Pulmonary artery endothelial cell (primary cell): Measurements from ENCODE around the gene NUP210. TPM values are rescaled to one million over a fixed set of nuclear protein-coding genes. Genes with fewer than 3 reads are reported as not detected.
"Not testable (repeated sequence)": the region's sequence is repeated elsewhere in the genome, so short reads cannot be mapped to it uniquely, and the experiment has no call there.

Source experiments
- DNase-seq: peaks from one replicate; pipeline ENCODE4 v3.0.0-alpha.2; 2011; ENCODE audit warnings: low read depth, low spot score
- total RNA-seq: library from RNA; depleted of rRNA; stranded (reverse); fragments of >200 nt; gene quantifications from 2 replicates; pipeline ENCODE4 v1.2.3, GENCODE V29; 2014

NUP210 gene
- 0.11 and 1.1 TPM in 2 replicates for total RNA-seq

DNA sequence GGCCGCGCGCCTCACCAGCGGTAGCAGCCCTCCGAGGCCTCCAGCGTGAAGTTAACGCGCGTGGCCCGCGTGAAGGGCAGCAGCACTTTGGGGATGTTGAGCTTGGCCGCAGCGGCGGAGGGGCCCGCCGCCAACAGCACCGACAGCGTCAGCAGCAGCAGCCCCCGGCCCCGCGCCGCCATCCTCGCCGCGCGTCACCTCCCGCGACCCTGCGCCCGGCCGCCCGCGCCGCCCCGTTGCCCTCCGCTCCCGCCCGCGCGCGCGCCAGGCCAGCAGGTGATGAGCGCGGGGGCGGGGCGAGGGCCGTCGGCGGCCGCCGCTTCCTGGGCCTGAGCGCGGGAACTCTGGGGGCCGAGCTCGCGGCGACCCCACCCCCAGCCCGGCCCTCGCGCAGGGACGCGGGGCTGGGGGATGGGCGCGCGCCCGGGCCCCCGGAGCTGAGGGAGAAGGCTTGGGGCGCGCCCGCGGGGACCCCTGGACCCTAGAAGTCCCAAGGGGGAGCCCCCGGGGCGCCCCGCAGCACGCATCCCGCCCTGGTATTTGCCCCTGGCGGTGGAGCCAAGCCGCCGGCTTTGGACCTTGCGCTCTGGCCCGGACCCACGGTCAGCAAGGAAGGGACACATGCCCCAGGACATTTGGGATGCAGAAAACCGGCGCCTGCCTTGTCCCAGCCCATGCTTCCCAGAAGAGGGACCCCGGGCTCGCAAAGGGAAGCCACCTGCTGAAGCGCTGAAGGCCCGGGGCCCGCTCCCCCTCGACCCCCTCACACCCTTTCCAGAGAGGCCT lies at the start of gene NUP210:
TSS of gene NUP210 (minus strand) at position 278 of the 786 bp plus-strand sequence. CDS start at position 182, 96 bp downstream.
- no peak for DNase-seq

DNA sequence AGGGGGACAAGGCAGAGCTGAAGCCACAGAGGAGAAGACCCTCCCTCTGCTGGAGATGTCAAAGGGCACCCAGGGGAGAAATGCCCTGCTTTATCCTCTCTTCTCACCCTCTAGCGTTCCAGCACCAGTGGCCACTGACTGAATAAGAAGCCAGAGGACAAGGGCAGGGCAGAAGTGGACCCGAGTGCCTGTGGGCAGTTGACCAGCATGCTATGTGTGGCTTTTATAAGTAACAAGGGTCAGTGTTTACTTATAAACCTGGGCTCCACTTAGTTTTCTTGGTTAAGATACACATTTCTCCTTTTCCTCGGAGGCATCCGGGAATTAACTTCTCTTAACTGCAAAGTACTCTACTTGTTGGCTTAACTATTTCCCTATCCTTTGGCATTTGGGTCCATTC lies 46.7 kb upstream of the NUP210 start:
- no peak for DNase-seq

DNA sequence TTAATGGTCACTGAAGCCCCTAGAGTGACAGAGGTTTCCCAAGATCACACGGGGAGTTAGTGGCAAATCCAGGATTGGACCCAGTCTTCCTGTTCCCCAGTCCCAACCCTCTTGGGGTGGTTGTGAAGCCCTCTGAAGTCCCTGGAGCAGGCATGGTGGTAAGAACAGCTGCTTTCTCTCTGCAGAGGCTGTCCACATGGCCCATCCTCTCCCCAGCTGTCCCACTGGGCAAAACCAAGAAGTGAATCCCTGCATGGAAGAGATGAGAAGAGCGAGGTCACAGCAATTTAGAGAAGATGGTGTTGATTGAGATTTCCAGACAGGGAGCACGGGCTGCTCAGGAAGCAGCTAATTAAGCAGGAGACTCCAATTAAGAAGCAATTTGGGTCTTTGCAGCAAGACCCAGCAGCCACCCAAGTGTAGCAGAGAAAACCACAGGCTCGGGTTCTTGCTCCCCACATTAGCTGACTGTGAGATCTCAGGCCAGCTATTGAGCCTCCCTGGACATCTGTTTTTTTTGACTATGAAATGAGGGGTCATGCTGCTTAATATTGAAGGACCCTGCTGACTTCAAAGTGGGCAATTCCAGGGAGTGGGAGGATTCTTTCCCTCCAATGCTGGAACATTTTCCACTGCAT lies 45.2 kb upstream of the NUP210 start:
- no peak for DNase-seq

DNA sequence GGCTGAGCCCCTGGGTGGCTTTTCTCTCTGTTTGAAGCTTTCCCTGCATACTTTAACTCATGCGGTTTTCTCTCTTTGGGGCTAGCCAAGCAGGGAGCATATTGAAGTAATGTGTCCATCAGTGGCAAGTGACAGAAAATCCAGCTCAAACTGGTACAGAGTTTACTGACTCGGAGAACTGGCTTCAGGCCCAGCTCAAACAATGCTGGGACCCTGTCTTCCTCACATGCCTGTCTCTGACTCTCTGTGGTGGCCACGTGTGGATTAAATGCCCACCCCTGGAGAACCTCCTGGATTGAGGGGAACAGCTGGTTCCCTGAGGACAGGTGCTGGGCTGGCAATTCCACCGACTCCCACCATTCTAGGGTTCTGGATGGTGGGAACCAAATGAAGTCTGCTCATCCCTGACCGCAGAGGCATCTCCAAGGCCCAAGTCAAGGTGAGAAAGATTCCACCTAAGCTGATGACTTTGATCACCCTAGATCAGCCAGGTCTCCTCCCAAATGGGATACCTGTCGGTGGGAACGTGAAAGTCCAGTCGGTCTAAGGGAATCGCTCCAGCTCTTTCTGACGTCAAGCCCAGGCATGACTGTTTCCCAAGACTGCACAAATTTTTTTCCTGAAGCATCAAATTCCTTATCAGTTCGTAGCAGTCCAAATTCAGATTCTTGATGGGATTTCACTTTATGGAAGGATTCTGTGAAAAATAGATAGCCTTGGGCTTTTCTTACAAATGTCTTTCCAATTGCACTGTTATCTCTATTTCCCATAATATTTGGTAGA lies 43.7 kb upstream of the NUP210 start:
- DNase-seq, result no peak

DNA sequence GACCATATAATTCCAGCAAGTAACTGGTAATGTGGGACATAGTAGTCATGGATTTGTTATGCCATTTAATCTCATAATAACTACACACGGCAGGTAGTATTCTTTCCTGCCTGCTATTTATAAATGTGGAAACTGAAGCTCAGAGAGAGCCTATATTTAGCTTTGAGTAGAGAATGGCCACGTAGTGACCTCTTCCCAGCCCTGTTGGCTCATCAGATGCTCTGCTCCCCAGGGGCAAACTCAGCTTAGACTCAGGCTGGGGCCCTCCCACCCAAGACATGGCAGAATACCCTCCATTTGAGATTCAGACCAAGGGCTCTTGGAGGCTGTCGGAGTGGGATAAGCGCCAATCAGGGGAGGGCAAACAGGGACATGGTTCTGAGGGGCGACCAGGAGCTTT lies 42.7 kb upstream of the NUP210 start:
- DNase-seq, result no peak

DNA sequence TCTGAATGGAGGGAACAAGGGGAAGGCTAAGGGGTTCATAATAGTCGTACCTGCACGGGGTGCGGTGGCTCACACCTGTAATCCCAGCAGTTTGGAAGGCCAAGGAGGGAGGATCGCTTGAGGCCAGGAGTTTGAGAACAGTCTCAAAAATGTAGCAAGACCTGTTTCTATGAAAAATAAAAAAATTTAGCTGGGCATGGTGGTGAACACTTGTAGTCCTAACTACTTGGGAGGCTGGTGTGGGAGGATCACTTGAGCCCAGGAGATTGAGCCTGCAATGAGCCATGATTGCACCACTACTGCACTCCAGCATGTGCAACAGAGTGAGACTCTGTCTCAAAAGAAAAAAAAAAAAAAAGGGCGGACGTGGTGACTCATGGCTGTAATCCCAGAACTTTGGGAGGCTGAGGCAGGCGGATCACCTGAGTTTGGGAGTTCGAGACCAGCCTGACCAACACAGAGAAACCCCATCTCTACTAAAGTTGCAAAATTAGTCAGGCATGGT lies 42.1 kb upstream of the NUP210 start:
- DNase-seq, result no peak

DNA sequence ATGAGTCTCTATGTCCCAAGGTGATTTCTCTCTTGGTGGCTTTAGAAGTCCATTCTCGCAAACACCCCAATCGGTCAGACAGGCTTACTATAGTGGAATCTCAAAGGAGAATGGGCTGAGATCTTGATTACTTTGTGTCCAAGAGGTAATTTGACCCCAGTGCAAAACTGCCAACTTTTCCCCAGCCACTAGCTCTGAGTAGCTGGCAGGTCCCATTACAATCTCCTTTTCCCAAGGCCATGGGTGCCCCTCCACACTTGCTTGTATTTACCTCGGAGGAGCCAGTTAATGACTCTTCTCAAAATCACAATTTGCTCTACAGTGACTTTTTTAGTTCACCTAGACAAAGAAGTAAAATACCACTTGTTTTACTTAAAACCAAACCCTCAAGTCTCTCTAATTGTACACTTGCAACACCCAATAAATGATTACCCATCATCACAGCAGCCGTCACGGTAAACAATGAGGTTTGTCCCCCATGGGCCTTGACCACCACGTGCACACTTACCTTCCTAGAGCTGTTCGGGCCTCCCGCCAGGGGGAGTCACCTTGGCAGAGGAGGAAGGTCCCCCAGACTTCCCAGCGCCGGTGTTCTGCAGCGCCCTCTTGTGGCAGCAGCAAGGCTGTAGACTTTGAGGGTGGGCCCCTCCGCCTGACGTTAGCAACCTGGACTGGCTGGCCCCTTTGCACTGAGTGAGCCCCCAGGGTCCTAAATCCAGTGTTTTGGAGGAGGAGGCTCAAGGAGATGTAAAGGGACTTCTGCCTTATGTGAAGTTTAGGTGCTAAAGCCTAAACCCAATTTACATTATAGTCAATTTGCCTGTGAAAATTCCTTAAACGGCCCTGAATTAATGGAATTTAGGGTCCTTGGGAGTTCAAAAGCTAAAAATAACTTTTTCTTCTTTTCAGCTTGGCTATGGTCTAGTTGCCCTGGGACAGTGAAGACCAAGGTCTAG lies 41.3 kb upstream of the NUP210 start:
- DNase-seq, result no peak

DNA sequence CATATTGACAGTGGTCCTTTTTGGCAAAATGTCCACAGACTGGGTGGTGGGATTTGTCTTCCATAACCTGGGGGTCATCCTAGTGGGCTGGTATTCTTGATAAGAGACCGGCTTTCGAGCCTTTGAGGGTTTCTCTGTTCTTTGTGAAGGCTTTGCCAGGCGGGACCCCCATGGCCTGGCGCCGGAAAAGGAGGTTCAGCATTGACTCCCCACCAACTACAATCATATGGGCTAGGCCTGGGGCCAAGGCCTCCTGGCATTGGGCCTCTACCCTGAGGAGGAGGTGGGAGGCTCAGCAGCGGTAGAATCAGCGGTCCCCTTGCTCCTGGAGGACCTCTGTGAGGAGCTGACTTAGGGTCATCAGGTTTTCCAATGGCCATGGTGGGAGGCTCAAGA lies 40.2 kb upstream of the NUP210 start:
- DNase-seq, result no peak

DNA sequence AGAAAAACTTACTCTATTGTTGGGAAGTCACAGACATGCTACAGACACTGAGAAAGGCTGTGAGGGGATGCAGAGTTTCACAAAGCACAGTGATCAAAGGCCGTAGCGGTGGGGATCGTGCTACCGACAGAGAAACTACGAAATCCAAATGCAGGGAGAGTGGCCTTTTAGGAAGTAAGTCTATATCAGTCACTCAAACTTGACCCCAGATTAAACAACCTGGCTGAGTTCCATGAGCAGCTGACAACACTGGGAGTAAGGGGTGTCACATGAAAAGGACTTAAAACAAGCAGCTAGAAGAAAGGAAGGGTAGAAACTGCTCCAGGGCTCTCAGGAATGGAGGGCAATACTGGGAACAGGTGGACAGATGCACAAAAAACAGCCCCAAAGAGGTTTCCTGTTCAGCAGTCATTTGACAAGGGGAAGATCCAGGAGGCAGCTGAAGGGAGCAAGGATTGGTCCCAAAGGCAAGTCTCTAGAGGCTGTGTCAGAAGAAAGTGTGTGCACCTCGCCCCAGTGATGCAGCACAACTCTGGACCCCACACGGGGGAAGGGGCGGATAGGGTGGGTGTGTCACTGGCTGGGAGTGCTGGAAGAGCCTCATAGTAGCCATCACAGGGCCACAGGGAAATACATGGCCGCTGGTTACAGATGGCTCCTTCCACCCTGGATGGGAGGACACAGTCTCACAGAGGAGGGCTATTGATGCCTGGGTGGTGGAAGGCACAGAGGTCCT lies 39.7 kb upstream of the NUP210 start:
- DNase-seq, result no peak

DNA sequence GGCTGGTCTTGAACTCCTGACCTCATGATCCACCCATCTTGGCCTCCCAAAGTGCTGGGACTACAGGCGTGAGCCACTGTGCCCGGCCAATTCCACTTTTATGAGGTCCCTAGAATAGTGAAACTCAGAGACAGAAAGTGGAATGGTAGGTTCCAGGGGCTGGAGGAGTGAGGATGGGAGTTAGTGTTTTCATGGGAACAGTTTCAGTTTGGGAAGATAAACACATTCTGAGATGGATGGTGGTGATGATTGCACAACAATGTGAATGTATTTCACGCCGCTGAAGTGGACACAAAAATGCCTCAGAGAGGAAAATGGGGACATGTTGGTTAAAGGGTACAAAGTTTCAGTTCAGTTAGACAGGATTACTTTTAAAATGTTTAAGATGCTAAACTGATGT lies 37.5 kb upstream of the NUP210 start:
- DNase-seq, result no peak

DNA sequence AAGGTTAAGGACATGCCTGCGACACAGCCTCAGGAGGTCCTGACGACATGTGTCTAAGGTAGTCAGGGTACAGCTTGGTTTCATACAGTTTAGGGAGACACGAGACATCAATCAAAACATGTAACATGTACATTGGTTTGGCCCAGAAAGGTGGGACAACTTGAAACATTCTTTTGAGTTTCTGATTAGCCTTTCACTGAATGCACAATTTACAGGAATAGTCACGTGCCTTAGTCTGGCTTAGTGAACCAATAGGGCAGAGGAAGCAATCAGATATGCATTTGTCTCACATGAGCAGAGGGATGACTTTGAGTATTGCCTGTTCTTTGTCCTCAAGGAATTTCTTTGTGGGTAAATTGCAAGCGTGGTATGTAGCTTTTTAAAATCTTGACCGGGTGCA lies 35.5 kb upstream of the NUP210 start:
- no peak for DNase-seq

DNA sequence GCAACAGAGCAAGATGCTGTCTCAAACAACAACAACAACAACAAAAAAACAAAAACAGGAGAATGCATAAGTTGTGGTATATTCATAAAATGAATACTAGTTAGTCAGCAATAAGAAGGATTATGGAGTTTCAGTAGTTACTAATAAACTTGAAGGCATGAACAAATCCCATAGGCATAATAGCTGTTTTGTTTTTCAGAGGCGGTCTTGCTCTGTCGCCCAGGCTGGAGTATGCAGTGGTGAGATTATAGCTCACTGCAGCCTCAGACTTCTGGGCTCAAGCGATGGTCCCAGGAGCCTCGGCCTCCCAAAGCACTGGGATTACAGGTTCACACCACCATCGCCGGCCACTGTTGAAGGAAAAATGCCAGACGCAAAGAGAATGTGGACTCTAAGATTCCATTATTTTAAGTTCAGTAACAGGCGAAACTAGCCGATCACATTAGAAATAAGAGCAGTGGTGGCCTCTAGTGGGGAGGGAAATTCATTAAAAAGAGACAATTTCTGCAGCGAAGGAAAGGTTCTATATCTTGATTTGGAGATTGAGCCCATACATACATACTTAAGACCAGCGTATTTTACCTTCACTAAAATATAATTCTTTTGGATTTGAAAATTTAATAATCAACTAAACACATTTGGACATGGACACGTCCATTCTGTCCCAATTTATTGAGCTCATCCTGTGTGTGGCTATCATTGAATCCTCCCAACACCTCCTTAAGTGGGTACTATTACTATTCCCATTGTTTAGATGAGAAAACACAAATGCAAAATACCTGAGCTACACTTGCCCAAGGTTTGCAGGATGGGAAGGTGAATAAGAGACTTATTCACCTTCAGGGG lies 32.6 kb upstream of the NUP210 start:
- no peak for DNase-seq

DNA sequence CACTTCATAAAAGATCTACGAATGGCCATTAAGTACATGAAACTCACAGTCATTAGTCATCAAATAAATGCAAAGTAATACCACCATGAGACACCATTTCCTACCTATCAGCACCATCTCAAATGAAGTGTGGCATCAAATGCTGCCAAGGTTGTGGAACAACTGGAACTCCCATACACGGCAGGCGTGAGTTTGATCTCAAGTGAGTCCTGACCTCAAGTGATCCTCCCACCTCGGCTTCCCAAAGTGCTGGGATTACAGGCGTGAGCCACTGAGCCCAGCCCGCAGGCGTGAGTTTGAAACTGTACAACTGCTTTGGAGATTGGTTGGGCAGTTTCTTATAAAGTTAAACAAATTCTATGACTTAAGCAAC lies 31.2 kb upstream of the NUP210 start:
- DNase-seq, result no peak

DNA sequence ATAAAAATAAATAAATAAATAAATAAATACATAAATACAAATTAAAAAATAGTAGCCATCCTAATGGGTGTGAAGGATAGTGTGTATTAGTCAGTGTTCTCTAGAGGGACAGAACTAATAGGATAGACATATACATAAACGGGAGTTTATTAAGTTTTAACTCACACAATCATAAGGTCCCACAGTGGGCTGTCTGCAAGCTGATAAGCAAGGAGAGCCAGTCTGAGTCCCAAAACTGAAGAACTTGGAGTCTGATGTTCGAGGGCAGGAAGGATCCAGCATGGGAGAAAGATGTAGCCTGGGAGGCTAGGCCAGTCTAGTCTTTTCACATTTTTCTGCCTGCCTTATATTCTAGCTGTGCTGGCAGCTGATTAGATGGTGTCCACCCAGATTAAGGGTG lies 22.8 kb upstream of the NUP210 start:
- not testable (repeated sequence) for DNase-seq

DNA sequence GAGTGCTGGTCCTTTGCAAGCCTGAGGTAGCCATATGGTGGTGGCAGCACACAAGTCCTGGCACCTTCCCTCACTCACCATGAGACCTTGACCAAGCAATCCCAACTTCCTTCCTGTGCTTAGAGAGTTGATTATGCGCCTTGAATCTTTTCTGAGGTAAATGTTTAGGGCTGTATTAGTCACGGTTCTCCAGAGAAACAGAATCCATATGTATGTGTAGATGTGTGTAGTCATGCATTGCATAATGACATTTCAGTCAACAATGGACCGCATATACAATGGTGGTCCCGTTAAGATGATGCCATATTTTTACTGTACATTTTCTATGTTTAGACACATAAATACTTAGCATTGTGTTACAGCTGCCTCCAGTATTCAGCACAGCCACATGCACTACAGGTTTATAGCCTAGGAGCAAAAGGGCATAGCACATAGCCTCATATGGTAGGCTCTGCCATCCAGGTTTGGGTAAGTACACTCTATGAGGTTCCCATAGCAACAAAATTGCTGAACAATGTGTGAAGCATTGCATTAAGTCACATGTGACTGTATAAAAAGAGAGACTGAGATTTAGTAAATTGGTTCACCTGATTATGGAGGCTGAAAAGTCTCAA lies 20.2 kb upstream of the NUP210 start:
- no peak for DNase-seq

DNA sequence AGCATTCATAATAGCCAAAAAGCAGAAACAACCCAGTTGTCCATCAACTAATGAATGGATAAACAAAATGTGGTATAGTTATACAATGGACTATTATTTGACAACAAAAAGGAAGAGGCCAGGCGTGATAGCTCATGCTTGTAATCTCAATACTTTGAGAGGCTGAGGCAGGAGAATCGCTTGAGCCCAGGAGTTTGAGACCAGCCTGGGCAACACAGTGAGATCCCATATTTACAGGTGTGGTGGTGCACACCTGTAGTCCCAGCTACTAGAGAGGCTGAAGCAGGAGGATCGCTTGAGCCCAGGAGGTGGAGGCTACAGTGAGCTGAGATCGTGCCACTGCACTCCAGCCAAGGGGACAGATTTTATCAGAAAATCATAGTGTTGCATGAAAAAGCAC lies 16.1 kb upstream of the NUP210 start:
- not testable (repeated sequence) for DNase-seq

DNA sequence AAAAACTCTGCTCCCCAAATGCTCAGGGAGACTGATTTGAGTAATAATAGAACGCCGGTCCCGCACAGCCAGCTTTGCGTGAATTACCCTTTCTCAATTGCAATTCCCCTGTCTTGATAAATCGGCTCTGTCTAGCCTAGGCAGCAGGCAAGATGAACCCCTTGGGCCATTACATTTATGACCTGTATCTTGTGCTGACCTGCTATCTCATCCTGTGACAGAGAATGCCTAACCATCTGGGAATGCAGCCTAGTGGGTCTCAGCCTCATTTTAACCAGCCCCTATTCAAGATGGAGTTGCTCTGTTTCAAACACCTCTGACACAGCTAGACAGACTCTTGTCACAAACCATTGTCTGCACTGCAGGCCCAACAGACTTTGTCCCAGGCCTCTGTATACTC lies 13.8 kb upstream of the NUP210 start:
- DNase-seq, result no peak

DNA sequence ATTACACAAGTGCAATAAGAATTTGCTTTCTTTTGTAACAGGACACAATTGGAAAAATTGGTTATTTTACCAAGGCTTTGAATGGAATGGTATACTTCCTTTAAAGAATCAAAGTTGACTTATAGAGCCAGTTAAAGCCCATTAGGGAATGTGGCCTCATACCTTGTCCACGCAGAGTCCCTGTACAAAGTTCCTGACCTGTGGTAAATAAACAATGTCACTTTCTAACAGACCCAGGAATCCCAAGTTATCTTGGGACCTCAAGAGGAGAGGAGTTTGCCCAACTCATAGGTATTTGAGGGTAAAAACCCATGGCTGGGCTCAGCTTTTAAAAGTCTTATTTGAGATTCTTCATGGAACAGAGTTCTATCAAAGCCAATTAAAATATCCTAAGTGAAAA lies 12.0 kb upstream of the NUP210 start:
- no peak for DNase-seq

DNA sequence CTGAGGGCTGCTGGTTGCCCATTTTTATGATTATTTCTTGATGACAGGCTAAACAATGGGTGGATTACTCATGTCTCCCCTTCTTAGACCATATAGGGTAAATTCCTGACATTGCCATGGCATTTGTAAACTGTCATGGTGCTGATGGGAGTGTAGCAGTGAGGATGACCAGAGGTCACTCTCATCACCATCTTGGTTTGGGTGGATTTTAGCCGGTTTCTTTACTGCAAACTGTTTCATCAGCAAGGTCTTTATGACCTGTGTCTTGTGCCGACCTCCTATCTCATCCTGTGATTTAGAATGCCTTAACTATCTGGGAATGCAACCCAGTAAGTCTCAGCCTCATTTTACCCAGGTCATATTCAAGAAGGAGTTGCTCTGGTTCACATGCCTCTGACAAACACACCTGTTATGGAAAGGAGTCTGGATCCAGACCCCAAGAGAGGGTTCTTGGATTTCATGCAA lies 10.3 kb upstream of the NUP210 start:
- DNase-seq, result not testable (repeated sequence)
